ENCODE data around the gene MIAT.

GRCh38 chr22:26675687-26676268 lies 18.4 kb downstream of the MIAT start:
- no peak for TF ChIP-seq ZBTB8A (CRISPR knock-in tag; IDR thresholded peaks at IDR 0.05; ENCODE audit: borderline replicate concordance, low read depth)
- TF ChIP-seq POLR2A (IDR thresholded peaks at IDR 0.05; ENCODE audit: insufficient read depth in 1 of 2, low read depth in 2 of 2, low read length in 2 of 2), result no peak
- no peak for TF ChIP-seq ATF2 (CRISPR knock-in tag; IDR thresholded peaks at IDR 0.05)
